Astrocyte of the cerebellum (primary cell): ENCODE data around the gene S100PBP.

ENCODE experiments used
- DNase-seq: peaks from one replicate; pipeline ENCODE4 v3.0.0-alpha.2; 2011; ENCODE audit warnings: low read depth
- H3K4me3 ChIP-seq: 2 replicates; pipeline ENCODE4 v1.5.1; 2011; ENCODE audit warnings: mild to moderate bottlenecking, low read depth, low read length, moderate library complexity
- CTCF ChIP-seq: IDR thresholded peaks from 2 replicates; pipeline ENCODE4 v1.5.1; 2012; ENCODE audit warnings: low read length, low read depth, moderate library complexity, mild to moderate bottlenecking; ENCODE audit errors: missing control alignments
- in situ Hi-C: cut with HindIII; loops from 2 replicates; pipeline ENCODE4 v1.10.0; 2017; ENCODE audit warnings: low sequenced_read_pairs

S100PBP gene

GRCh38 chr1:32906654-32907053 is 89.2 kb downstream of the S100PBP start:
- TF ChIP-seq CTCF: no peak
- in situ Hi-C loops: no loop called here
- no peak overlapping the region for H3K4me3 ChIP-seq
- no peak for DNase-seq

GRCh38 chr1:32907435-32907834 is 90.0 kb downstream of the S100PBP start:
- no peak for TF ChIP-seq CTCF
- no peak overlapping the region for H3K4me3 ChIP-seq
- in situ Hi-C loops: no loop called here
- DNase-seq: no peak
